IPS-11a (cell line): ENCODE results near the gene ASB8.
"Not testable (repeated sequence)": the region's sequence is repeated elsewhere in the genome, so short reads cannot be mapped to it uniquely, and the experiment has no call there.

Source experiments
- H3K4me3 ChIP-seq: one replicate; pipeline ENCODE4 v1.5.1; 2013; ENCODE audit warnings: low read depth, low read length, control low read depth

Gene ASB8

GRCh38 chr12:48183091-48183875 is 26.0 kb upstream of the ASB8 start, which contains the start of gene CCDC184:
TSS of gene CCDC184 (plus strand) at chr12:48183644. CDS start at chr12:48184123, 479 bp downstream.
- H3K4me3 ChIP-seq, result peak within 1 kb of the TSS; percentile 53

GRCh38 chr12:48182631-48183030 is 25.3 kb upstream of the ASB8 start:
- H3K4me3 ChIP-seq, result peak overlapping the region; percentile 53

GRCh38 chr12:48180857-48181495 is 23.7 kb upstream of the ASB8 start:
- H3K4me3 ChIP-seq, result no peak overlapping the region

GRCh38 chr12:48180424-48180823 is 23.1 kb upstream of the ASB8 start:
- H3K4me3 ChIP-seq, result no peak overlapping the region

GRCh38 chr12:48179466-48179865 is 22.2 kb upstream of the ASB8 start:
- no peak overlapping the region for H3K4me3 ChIP-seq

GRCh38 chr12:48177982-48178381 is 20.7 kb upstream of the ASB8 start:
- H3K4me3 ChIP-seq, result no peak overlapping the region

- no peak overlapping the region for H3K4me3 ChIP-seq
These were observed 19.1 kb upstream of the ASB8 start for GRCh38 chr12:48176417-48176751.

GRCh38 chr12:48175613-48176416 is 18.5 kb upstream of the ASB8 start:
- no peak overlapping the region for H3K4me3 ChIP-seq

GRCh38 chr12:48169011-48169410 is 11.7 kb upstream of the ASB8 start:
- H3K4me3 ChIP-seq, result no peak overlapping the region

- no peak overlapping the region for H3K4me3 ChIP-seq
These were observed 8.0 kb upstream of the ASB8 start for GRCh38 chr12:48165089-48165981.

- no peak overlapping the region for H3K4me3 ChIP-seq
These were observed 7.1 kb upstream of the ASB8 start for GRCh38 chr12:48164451-48164850.

GRCh38 chr12:48163150-48163747 is 5.9 kb upstream of the ASB8 start:
- H3K4me3 ChIP-seq, result no peak overlapping the region

- no peak overlapping the region for H3K4me3 ChIP-seq
These were observed 3.5 kb upstream of the ASB8 start for GRCh38 chr12:48160807-48161206.

GRCh38 chr12:48160046-48160445 is 2.7 kb upstream of the ASB8 start:
- H3K4me3 ChIP-seq, result no peak overlapping the region

GRCh38 chr12:48157889-48158370 is 615 bp upstream of the ASB8 start:
- H3K4me3 ChIP-seq, result no peak overlapping the region

GRCh38 chr12:48156652-48157017 is 680 bp downstream of the ASB8 start:
- peak overlapping the region; percentile 65 for H3K4me3 ChIP-seq

GRCh38 chr12:48155786-48156185 is 1.5 kb downstream of the ASB8 start:
- H3K4me3 ChIP-seq, result not testable (repeated sequence)

- H3K4me3 ChIP-seq, result no peak overlapping the region
These were observed 6.1 kb downstream of the ASB8 start for GRCh38 chr12:48151103-48151771.

- no peak overlapping the region for H3K4me3 ChIP-seq
These were observed 11.3 kb downstream of the ASB8 start for GRCh38 chr12:48145981-48146380.

GRCh38 chr12:48143898-48144297 is 13.4 kb downstream of the ASB8 start:
- H3K4me3 ChIP-seq, result no peak overlapping the region
